Neural progenitor cell (in vitro differentiated cells): ENCODE results near the gene CAPS2. TPM values are rescaled to one million over a fixed set of nuclear protein-coding genes. Genes with fewer than 3 reads are reported as not detected.
A peak's percentile ranks its signal among the peaks of the same experiment; 100 is the strongest.

Source experiments
- DNase-seq: peaks from one replicate; pipeline ENCODE4 v3.0.0-alpha.2; 2016; ENCODE audit warnings: low spot score
- H2AFZ ChIP-seq: fragments of 200-600 bp; sonication (generic); replicated peaks from 2 replicates; pipeline ENCODE4 v1.6.1; 2016; ENCODE audit warnings: antibody characterized with exemption
- H3F3A ChIP-seq: fragments of 200-600 bp; sonication (generic); 2 replicates; pipeline ENCODE4 v1.6.1; 2016; ENCODE audit warnings: antibody characterized with exemption, low read depth
- H3K27ac ChIP-seq: fragments of 200-600 bp; sonication (generic); 2 replicates; pipeline ENCODE4 v1.5.1; 2016; ENCODE audit warnings: mild to moderate bottlenecking
- H3K27me3 ChIP-seq: fragments of 200-600 bp; sonication (generic); 2 replicates; pipeline ENCODE4 v1.6.1; 2016; ENCODE audit warnings: mild to moderate bottlenecking, moderate library complexity
- H3K36me3 ChIP-seq: fragments of 200-600 bp; sonication (generic); 2 replicates; pipeline ENCODE4 v1.5.1; 2016
- H3K4me1 ChIP-seq: fragments of 200-600 bp; sonication (generic); 2 replicates; pipeline ENCODE4 v1.6.1; 2016; ENCODE audit warnings: mixed run types
- H3K4me2 ChIP-seq: fragments of 200-600 bp; sonication (generic); 2 replicates; pipeline ENCODE4 v1.6.1; 2016
- H3K4me3 ChIP-seq: fragments of 200-600 bp; sonication (generic); 2 replicates; pipeline ENCODE4 v1.5.1; 2016
- H3K79me2 ChIP-seq: fragments of 200-600 bp; sonication (generic); 2 replicates; pipeline ENCODE4 v1.6.1; 2016; ENCODE audit warnings: low read depth
- H3K9ac ChIP-seq: fragments of 200-600 bp; sonication (generic); 2 replicates; pipeline ENCODE4 v1.6.1; 2016
- H3K9me3 ChIP-seq: fragments of 200-600 bp; sonication (generic); 2 replicates; pipeline ENCODE4 v1.5.1; 2016; ENCODE audit warnings: low read depth
- H4K20me1 ChIP-seq: fragments of 200-600 bp; sonication (generic); 2 replicates; pipeline ENCODE4 v1.6.1; 2016; ENCODE audit warnings: low read depth
- H3K27ac Mint-ChIP-seq: 3 replicates; pipeline ENCODE4 v1.8.0; 2021; ENCODE audit warnings: mixed read lengths
- H3K27me3 Mint-ChIP-seq: 2 replicates; pipeline ENCODE4 v1.8.0; 2022; ENCODE audit warnings: low read depth, mild to moderate bottlenecking, inconsistent platforms, moderate library complexity, mixed read lengths; ENCODE audit not compliant: insufficient read depth
- H3K36me3 Mint-ChIP-seq: 3 replicates; pipeline ENCODE4 v1.8.0; 2021; ENCODE audit warnings: mixed read lengths
- H3K4me1 Mint-ChIP-seq: 3 replicates; pipeline ENCODE4 v1.8.0; 2021; ENCODE audit warnings: mixed read lengths
- H3K4me3 Mint-ChIP-seq: 3 replicates; pipeline ENCODE4 v1.8.0; 2021; ENCODE audit warnings: mild to moderate bottlenecking, moderate library complexity, mixed read lengths
- H3K9me3 Mint-ChIP-seq: 3 replicates; pipeline ENCODE4 v1.8.0; 2020; ENCODE audit warnings: mixed read lengths
- CTCF ChIP-seq: fragments of 200-600 bp; sonication (generic); IDR thresholded peaks from 2 replicates; pipeline ENCODE4 v1.5.1; 2017; ENCODE audit warnings: antibody characterized with exemption, mild to moderate bottlenecking
- EZH2 ChIP-seq: fragments of 200-600 bp; sonication (generic); IDR thresholded peaks from 2 replicates; pipeline ENCODE4 v1.6.1; 2017; ENCODE audit warnings: antibody characterized with exemption, mild to moderate bottlenecking, moderate library complexity
- EZH2phosphoT487 ChIP-seq: fragments of 200-600 bp; sonication (generic); IDR thresholded peaks from 2 replicates; pipeline ENCODE4 v1.6.1; 2017; ENCODE audit warnings: antibody characterized with exemption
- total RNA-seq: library from RNA; depleted of rRNA; stranded (reverse); fragments of >200 nt; gene quantifications from 2 replicates; pipeline ENCODE4 v1.2.3, GENCODE V29; 2015; ENCODE audit warnings: low replicate concordance

CAPS2 gene
- total RNA-seq, 1 donor from 2014 or later, result 20.1 TPM

DNA sequence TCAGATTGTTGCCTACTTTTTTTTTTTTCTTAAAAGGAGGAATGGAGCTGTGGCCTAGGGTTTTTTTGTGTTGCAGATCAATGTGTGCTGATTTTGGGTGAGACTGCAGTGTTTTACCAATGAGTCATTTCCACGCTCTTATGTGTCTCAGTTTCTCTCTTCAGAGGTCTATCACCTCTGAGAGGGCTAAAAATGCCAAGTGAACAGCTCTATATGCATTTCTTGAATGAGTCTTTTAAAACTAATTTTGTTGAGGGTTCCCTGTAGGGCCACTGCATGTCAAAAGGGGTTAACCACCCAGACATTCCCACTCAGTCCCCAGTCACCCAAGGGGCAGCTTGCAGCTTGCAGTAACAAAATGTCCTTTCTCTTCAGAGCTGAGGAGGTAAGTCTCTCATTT, 36.5 kb upstream of the CAPS2 start:
- Histone ChIP-seq H3K27me3 (no peaks in the 10 kb centered on the region), H3K4me3 (no peak overlapping the region), H3K9ac (no peak overlapping the region), H3K27ac (no peak overlapping the region), H3K4me2 (no peak overlapping the region), H2AFZ (no peak overlapping the region), H3K9me3 (no peaks in the 10 kb centered on the region), H3K4me1 (peaks cover 9% of the 10 kb centered on the region), H3F3A (no peaks in the 10 kb centered on the region), H3K36me3 (no peaks in the 10 kb centered on the region), H3K79me2 (no peaks in the 10 kb centered on the region), H4K20me1 (no peaks in the 10 kb centered on the region)
- H3K9me3 Mint-ChIP-seq, result no peaks in the 10 kb centered on the region
- no peak overlapping the region for H3K4me3 Mint-ChIP-seq
- no peaks in the 10 kb centered on the region for H3K27me3 Mint-ChIP-seq
- H3K27ac Mint-ChIP-seq, result no peak overlapping the region
- H3K4me1 Mint-ChIP-seq, result no peaks in the 10 kb centered on the region
- no peak for DNase-seq
- TF ChIP-seq CTCF, result no peak
- no peak for TF ChIP-seq EZH2
- no peak for TF ChIP-seq EZH2phosphoT487
- H3K36me3 Mint-ChIP-seq, result no peaks in the 10 kb centered on the region

DNA sequence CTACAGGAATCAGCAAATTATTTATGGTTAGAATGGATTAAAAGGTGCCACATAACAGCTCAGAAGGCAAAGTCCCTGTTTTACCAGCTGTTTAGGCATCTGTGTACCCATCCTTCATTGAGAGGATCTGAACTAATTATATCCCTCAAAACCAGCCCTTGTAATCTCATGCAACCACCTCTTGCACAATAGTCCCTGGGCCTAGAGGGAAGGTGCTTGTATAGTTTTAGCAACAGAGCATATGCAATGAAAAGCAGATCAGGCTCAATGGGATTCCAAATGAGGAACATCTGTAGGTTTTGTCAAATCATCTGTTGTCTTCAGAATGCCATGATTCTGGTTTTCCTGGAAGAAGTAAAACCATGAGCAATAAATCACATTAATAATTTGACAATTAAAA, 34.8 kb upstream of the CAPS2 start:
- Mint-ChIP-seq H3K4me1 (no peaks in the 10 kb centered on the region), H3K36me3 (no peaks in the 10 kb centered on the region), H3K27me3 (peaks cover 2% of the 10 kb centered on the region), H3K9me3 (no peaks in the 10 kb centered on the region), H3K4me3 (no peak overlapping the region), H3K27ac (no peak overlapping the region)
- Histone ChIP-seq H3K36me3 (no peaks in the 10 kb centered on the region), H3K4me2 (no peak overlapping the region), H3K4me1 (peaks cover 9% of the 10 kb centered on the region), H3K9me3 (no peaks in the 10 kb centered on the region), H3F3A (no peaks in the 10 kb centered on the region), H3K9ac (no peak overlapping the region), H2AFZ (no peak overlapping the region), H3K27ac (peak overlapping the region; percentile 29), H4K20me1 (no peaks in the 10 kb centered on the region), H3K79me2 (no peaks in the 10 kb centered on the region), H3K27me3 (no peaks in the 10 kb centered on the region), H3K4me3 (no peak overlapping the region)
- no peak for TF ChIP-seq EZH2
- no peak for TF ChIP-seq CTCF
- TF ChIP-seq EZH2phosphoT487, result no peak
- DNase-seq, result peak; percentile 13

DNA sequence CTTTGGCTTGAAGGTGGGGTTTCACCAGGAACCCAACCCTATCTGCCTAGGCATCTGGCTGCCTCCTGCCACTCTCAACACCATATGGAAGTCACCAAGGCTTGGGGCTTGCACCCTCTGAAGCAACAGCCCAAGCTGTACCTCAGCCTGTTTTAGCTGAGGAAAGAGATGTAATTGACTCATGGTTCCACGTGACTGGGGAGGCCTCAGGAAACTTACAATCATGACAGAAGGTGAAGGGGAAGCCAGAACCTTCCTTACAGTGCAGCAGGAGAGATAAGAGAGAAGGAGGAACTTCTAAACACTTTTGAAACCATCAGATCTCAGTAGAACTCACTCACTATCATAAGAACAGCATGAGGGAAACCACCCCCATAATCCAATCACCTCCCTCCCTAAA, 31.3 kb upstream of the CAPS2 start:
- no peaks in the 10 kb centered on the region for H3K36me3 ChIP-seq
- no peaks in the 10 kb centered on the region for H3K9me3 ChIP-seq
- Mint-ChIP-seq H3K27ac (no peak overlapping the region), H3K4me1 (no peaks in the 10 kb centered on the region), H3K27me3 (peaks cover 2% of the 10 kb centered on the region), H3K4me3 (no peak overlapping the region), H3K9me3 (no peaks in the 10 kb centered on the region), H3K36me3 (no peaks in the 10 kb centered on the region)
- H3K79me2 ChIP-seq, result no peaks in the 10 kb centered on the region
- no peaks in the 10 kb centered on the region for H3K27me3 ChIP-seq
- H3K4me3 ChIP-seq, result no peak overlapping the region
- no peaks in the 10 kb centered on the region for H4K20me1 ChIP-seq
- no peak overlapping the region for H3K9ac ChIP-seq
- no peak overlapping the region for H3K4me2 ChIP-seq
- TF ChIP-seq EZH2phosphoT487 (no peak), CTCF (no peak), EZH2 (no peak)
- no peak for DNase-seq
- no peak overlapping the region for H3K27ac ChIP-seq
- H2AFZ ChIP-seq, result no peak overlapping the region
- peaks cover 9% of the 10 kb centered on the region for H3K4me1 ChIP-seq
- no peaks in the 10 kb centered on the region for H3F3A ChIP-seq
